Astrocyte (in vitro differentiated cells and primary cell): ENCODE measurements around the gene NME9.

Experiments used
- CTCF ChIP-seq: IDR thresholded peaks from 2 replicates; pipeline ENCODE4 v1.5.1; 2011; ENCODE audit warnings: low read depth, mild to moderate bottlenecking, inconsistent platforms, low read length, moderate library complexity; ENCODE audit not compliant: insufficient read depth
- EZH2 ChIP-seq: IDR thresholded peaks from 2 replicates; pipeline ENCODE4 v1.6.1; 2012; ENCODE audit warnings: mild to moderate bottlenecking, low read length, inconsistent platforms; ENCODE audit not compliant: insufficient read depth

GRCh38 chr3:138363322-138363721 is 33.7 kb upstream of the NME9 start:
- TF ChIP-seq CTCF (no peak), EZH2 (no peak)
